H9 (cell line): ENCODE data around the gene FAM163B. TPM values are rescaled to one million over a fixed set of nuclear protein-coding genes. Genes with fewer than 3 reads are reported as not detected.

ENCODE experiments used
- DNase-seq: peaks from one replicate; pipeline ENCODE4 v3.0.0-alpha.2; 2017
- H2AFZ ChIP-seq: one replicate; pipeline ENCODE4 v1.6.1; 2013; ENCODE audit warnings: mild to moderate bottlenecking, low read length, control low read depth, moderate library complexity
- H2AK5ac ChIP-seq: 2 replicates; pipeline ENCODE4 v1.6.1; 2013; ENCODE audit warnings: low read length, control low read depth, mixed read lengths; ENCODE audit not compliant: insufficient read length
- H2BK120ac ChIP-seq: one replicate; pipeline ENCODE4 v1.6.1; 2013; ENCODE audit warnings: low read depth, mild to moderate bottlenecking, low read length, control low read depth, inconsistent platforms; ENCODE audit not compliant: poor library complexity, severe bottlenecking
- H2BK12ac ChIP-seq: 2 replicates; pipeline ENCODE4 v1.6.1; 2013; ENCODE audit warnings: low read length, control low read depth, mixed read lengths, low read depth; ENCODE audit not compliant: insufficient read length
- H2BK15ac ChIP-seq: 2 replicates; pipeline ENCODE4 v1.6.1; 2013; ENCODE audit warnings: low read depth, low read length, control low read depth
- H2BK20ac ChIP-seq: one replicate; pipeline ENCODE4 v1.6.1; 2013; ENCODE audit warnings: low read depth, mild to moderate bottlenecking, low read length, control low read depth, inconsistent platforms; ENCODE audit not compliant: poor library complexity, severe bottlenecking
- H2BK5ac ChIP-seq: 2 replicates; pipeline ENCODE4 v1.6.1; 2013; ENCODE audit warnings: low read length, control low read depth, mixed read lengths; ENCODE audit not compliant: insufficient read length
- H3K14ac ChIP-seq: 2 replicates; pipeline ENCODE4 v1.6.1; 2013; ENCODE audit warnings: low read length, control low read depth; ENCODE audit not compliant: insufficient read depth
- H3K18ac ChIP-seq: 2 replicates; pipeline ENCODE4 v1.6.1; 2013; ENCODE audit warnings: low read depth, mild to moderate bottlenecking, mixed read lengths, low read length, control low read depth; ENCODE audit not compliant: insufficient read length
- H3K23ac ChIP-seq: 2 replicates; pipeline ENCODE4 v1.6.1; 2013; ENCODE audit warnings: low read length, control low read depth, mixed read lengths, low read depth; ENCODE audit not compliant: insufficient read length
- H3K23me2 ChIP-seq: 2 replicates; pipeline ENCODE4 v1.6.1; 2013; ENCODE audit warnings: low read depth, mild to moderate bottlenecking, mixed read lengths, low read length, control low read depth; ENCODE audit not compliant: insufficient read length, poor library complexity, severe bottlenecking
- H3K27ac ChIP-seq: 2 replicates; pipeline ENCODE4 v1.5.1; 2013; ENCODE audit warnings: low read length, control low read depth, mixed read lengths, low read depth; ENCODE audit not compliant: insufficient read length
- H3K27me3 ChIP-seq: 2 replicates; pipeline ENCODE4 v1.6.1; 2013; ENCODE audit warnings: low read length, control low read depth, inconsistent platforms; ENCODE audit not compliant: insufficient read depth
- H3K4ac ChIP-seq: 2 replicates; pipeline ENCODE4 v1.6.1; 2013; ENCODE audit warnings: low read depth, mild to moderate bottlenecking, control low read depth, inconsistent platforms, low read length, moderate library complexity
- H3K4me1 ChIP-seq: 2 replicates; pipeline ENCODE4 v1.6.1; 2013; ENCODE audit warnings: low read length, control low read depth, inconsistent platforms; ENCODE audit not compliant: insufficient read depth
- H3K4me2 ChIP-seq: 2 replicates; pipeline ENCODE4 v1.6.1; 2013; ENCODE audit warnings: low read length, control low read depth, mixed read lengths; ENCODE audit not compliant: insufficient read length, insufficient read depth
- H3K56ac ChIP-seq: 2 replicates; pipeline ENCODE4 v1.6.1; 2013; ENCODE audit warnings: low read depth, mild to moderate bottlenecking, mixed read lengths, low read length, control low read depth; ENCODE audit not compliant: insufficient read length
- H3K79me1 ChIP-seq: 2 replicates; pipeline ENCODE4 v1.6.1; 2013; ENCODE audit warnings: low read depth, mild to moderate bottlenecking, moderate library complexity, low read length, control low read depth, inconsistent platforms; ENCODE audit not compliant: insufficient read depth, poor library complexity, severe bottlenecking
- H3K79me2 ChIP-seq: 2 replicates; pipeline ENCODE4 v1.6.1; 2013; ENCODE audit warnings: low read length, control low read depth, inconsistent platforms; ENCODE audit not compliant: insufficient read depth
- H3K9ac ChIP-seq: 2 replicates; pipeline ENCODE4 v1.6.1; 2013; ENCODE audit warnings: low read length, control low read depth, mixed read lengths; ENCODE audit not compliant: insufficient read length; ENCODE audit errors: extremely low read depth
- H3K9me3 ChIP-seq: one replicate; pipeline ENCODE4 v1.6.1; 2013; ENCODE audit warnings: low read depth, low read length, inconsistent platforms; ENCODE audit not compliant: control insufficient read depth
- H3T11ph ChIP-seq: one replicate; pipeline ENCODE4 v1.6.1; 2013; ENCODE audit warnings: mild to moderate bottlenecking, low read length, control low read depth, inconsistent platforms
- H4K20me1 ChIP-seq: one replicate; pipeline ENCODE4 v1.6.1; 2013; ENCODE audit not compliant: control insufficient read depth, insufficient read length, insufficient read depth
- H4K5ac ChIP-seq: 2 replicates; pipeline ENCODE4 v1.6.1; 2013; ENCODE audit warnings: low read depth, mild to moderate bottlenecking, mixed read lengths, low read length, control low read depth; ENCODE audit not compliant: insufficient read length
- H4K8ac ChIP-seq: replicated peaks from 2 replicates; pipeline ENCODE4 v1.6.1; 2013; ENCODE audit warnings: low read length, control low read depth, mixed read lengths, low read depth; ENCODE audit not compliant: insufficient read length
- H4K91ac ChIP-seq: 2 replicates; pipeline ENCODE4 v1.6.1; 2013; ENCODE audit warnings: low read depth, mild to moderate bottlenecking, moderate library complexity, mixed read lengths, low read length, control low read depth; ENCODE audit not compliant: insufficient read length
- H3K27ac Mint-ChIP-seq, 3 experiments: 2 replicates in 2 of 3; 3 replicates in 1 of 3; pipeline ENCODE4 v1.8.0; 2020 to 2021; ENCODE audit warnings: mixed read lengths in 3 of 3, mild to moderate bottlenecking in 1 of 3, moderate library complexity in 1 of 3
- H3K27me3 Mint-ChIP-seq: 2 replicates; pipeline ENCODE4 v1.8.0; 2021; ENCODE audit warnings: low read depth, mild to moderate bottlenecking, moderate library complexity, mixed read lengths
- H3K36me3 Mint-ChIP-seq, 3 experiments: 2 replicates in 2 of 3; 3 replicates in 1 of 3; pipeline ENCODE4 v1.8.0; 2020 to 2021; ENCODE audit warnings: low read depth in 3 of 3, mixed read lengths in 3 of 3; ENCODE audit not compliant: insufficient read depth in 1 of 3
- H3K4me1 Mint-ChIP-seq, 2 experiments: 2 replicates each; pipeline ENCODE4 v1.8.0; 2020; ENCODE audit warnings: mixed read lengths in 2 of 2
- H3K4me3 Mint-ChIP-seq, 2 experiments: 2 replicates in 1 of 2; 3 replicates in 1 of 2; pipeline ENCODE4 v1.8.0; 2020 to 2021; ENCODE audit warnings: mild to moderate bottlenecking in 2 of 2, mixed read lengths in 2 of 2, moderate library complexity in 1 of 2
- H3K9me3 Mint-ChIP-seq, 2 experiments: 2 replicates in 1 of 2; 3 replicates in 1 of 2; pipeline ENCODE4 v1.8.0; 2020; ENCODE audit warnings: mild to moderate bottlenecking in 2 of 2, mixed read lengths in 2 of 2, moderate library complexity in 1 of 2
- WGBS: extraction: QIAGEN DNeasy Blood & Tissue Kit; methylation state at CpG from one replicate; pipeline ENCODE4 v1.1.7; 2013; ENCODE audit warnings: missing lambda C conversion rate, low lambda C conversion rate, mixed read lengths; ENCODE audit not compliant: insufficient read length; ENCODE audit errors: extremely low coverage; 5-methylcytosine and 5-hydroxymethylcytosine counted together
- total RNA-seq: library from RNA; stranded (reverse); gene quantifications from 2 replicates; pipeline ENCODE4 v1.2.1, GENCODE V29; 2021
- TF ChIP-seq, protein P1 (sequence below): fragments of 200-600 bp; sonication (generic); conservative IDR thresholded peaks from 3 replicates; pipeline ENCODE4 v1.8.0; 2021; ENCODE audit warnings: antibody characterized with exemption, mild to moderate bottlenecking

FAM163B gene
- total RNA-seq, 1 experiment from 2014 or later, result 0.39 TPM

DNA sequence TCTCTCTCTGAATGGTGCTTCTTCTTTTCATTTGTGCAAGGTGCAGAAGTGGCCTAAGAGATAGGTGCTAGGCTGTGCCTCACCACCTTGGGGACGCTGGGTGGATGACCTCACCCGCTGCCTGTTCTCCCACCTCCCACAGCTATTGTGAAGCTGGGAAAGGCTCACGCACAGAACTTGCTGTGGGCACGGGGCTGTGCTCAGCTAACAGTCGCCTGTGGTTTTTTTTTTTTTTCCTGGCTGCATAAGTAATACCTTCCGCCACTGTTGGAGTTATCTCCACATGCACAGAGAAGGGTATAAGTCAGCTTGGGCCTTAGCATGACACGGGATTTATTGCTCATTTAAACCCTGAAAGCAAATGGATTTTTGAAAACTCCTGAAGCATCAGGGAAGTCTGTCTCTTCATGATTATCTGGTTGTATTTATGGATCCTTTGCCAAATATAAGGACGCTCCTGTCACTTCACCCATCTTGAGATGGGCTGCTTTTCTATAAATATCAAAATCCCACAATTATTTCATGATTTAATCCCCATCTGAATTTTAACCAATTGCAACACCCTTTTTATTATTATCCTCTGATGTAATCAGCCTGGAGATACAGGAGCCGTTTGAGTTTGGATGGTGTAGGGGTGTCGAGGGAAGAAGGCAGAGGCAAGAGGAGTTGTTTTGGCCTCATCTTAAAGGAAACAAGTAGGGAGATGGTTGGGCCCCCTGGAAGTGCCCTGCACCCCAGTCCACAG, 36.0 kb upstream of the FAM163B start:
- Histone ChIP-seq H4K8ac (no peak overlapping the region), H2AK5ac (no peak overlapping the region), H3K14ac (no peak overlapping the region; the same call in 1 of the 2 replicates), H3K27me3 (no peaks in the 10 kb centered on the region), H3K4ac (no peak overlapping the region), H3K18ac (no peak overlapping the region), H3K79me2 (no peaks in the 10 kb centered on the region), H3T11ph (no peak overlapping the region), H3K4me2 (no peak overlapping the region), H3K23ac (no peak overlapping the region), H3K27ac (no peak overlapping the region), H3K9me3 (no peaks in the 10 kb centered on the region), H2BK120ac (no peak overlapping the region), H3K23me2 (no peaks in the 10 kb centered on the region), H4K20me1 (no peaks in the 10 kb centered on the region), H3K9ac (no peak overlapping the region), H3K4me1 (no peaks in the 10 kb centered on the region), H2BK5ac (no peak overlapping the region), H2BK12ac (no peak overlapping the region), H3K56ac (no peak overlapping the region), H3K79me1 (no peaks in the 10 kb centered on the region), H2AFZ (no peak overlapping the region), H2BK20ac (no peak overlapping the region), H4K91ac (no peak overlapping the region), H2BK15ac (no peak overlapping the region), H4K5ac (no peak overlapping the region)
- no peak overlapping the region for H3K27ac Mint-ChIP-seq
- WGBS, result no CpG with 5 or more reads among the region's 10 CpGs
- H3K27me3 Mint-ChIP-seq, result peaks cover 14% of the 10 kb centered on the region
- no peaks in the 10 kb centered on the region for H3K36me3 Mint-ChIP-seq
- H3K4me3 Mint-ChIP-seq, result no peak overlapping the region
- TF ChIP-seq, protein P1, sequence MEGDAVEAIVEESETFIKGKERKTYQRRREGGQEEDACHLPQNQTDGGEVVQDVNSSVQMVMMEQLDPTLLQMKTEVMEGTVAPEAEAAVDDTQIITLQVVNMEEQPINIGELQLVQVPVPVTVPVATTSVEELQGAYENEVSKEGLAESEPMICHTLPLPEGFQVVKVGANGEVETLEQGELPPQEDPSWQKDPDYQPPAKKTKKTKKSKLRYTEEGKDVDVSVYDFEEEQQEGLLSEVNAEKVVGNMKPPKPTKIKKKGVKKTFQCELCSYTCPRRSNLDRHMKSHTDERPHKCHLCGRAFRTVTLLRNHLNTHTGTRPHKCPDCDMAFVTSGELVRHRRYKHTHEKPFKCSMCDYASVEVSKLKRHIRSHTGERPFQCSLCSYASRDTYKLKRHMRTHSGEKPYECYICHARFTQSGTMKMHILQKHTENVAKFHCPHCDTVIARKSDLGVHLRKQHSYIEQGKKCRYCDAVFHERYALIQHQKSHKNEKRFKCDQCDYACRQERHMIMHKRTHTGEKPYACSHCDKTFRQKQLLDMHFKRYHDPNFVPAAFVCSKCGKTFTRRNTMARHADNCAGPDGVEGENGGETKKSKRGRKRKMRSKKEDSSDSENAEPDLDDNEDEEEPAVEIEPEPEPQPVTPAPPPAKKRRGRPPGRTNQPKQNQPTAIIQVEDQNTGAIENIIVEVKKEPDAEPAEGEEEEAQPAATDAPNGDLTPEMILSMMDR, result no peak
- H3K4me1 Mint-ChIP-seq, result peaks cover 7 to 16% of the 10 kb centered on the region in 2 experiments; a peak in 3 of 4 replicates
- H3K9me3 Mint-ChIP-seq, result no peaks in the 10 kb centered on the region
- no peak for DNase-seq
